ENCODE results near the gene MGAT4C.

MGAT4C gene

GRCh38 chr12:85963326-85963725 lies 292.9 kb downstream of the MGAT4C start:
- DNase-seq: no peak

GRCh38 chr12:85956081-85956480 lies 300.1 kb downstream of the MGAT4C start:
- no peak for DNase-seq

- DNase-seq: no peak
Measured at GRCh38 chr12:85955127-85955526, 301.1 kb downstream of the MGAT4C start.

GRCh38 chr12:85951823-85952222 lies 304.4 kb downstream of the MGAT4C start:
- DNase-seq: peak in 3 of 4 experiments; percentile 4 to 35 (median 5)

GRCh38 chr12:85949253-85949652 lies 306.9 kb downstream of the MGAT4C start:
- no peak for DNase-seq

- DNase-seq: no peak
Measured at GRCh38 chr12:85948340-85948739, 307.9 kb downstream of the MGAT4C start.

GRCh38 chr12:85947286-85947685 lies 308.9 kb downstream of the MGAT4C start:
- no peak for DNase-seq

- DNase-seq: no peak
Measured at GRCh38 chr12:85946375-85946774, 309.8 kb downstream of the MGAT4C start.

GRCh38 chr12:85927166-85927565 lies 329.0 kb downstream of the MGAT4C start:
- DNase-seq: no peak

- DNase-seq: peak in 2 of 4 experiments; percentile 24 to 42
Measured at GRCh38 chr12:85923767-85924331, 332.3 kb downstream of the MGAT4C start.

- peak in 3 of 4 experiments; percentile 3 to 51 (median 47) for DNase-seq
Measured at GRCh38 chr12:85920324-85920947, 335.8 kb downstream of the MGAT4C start.
